Mucosa of descending colon (tissue), 3 donors: ENCODE measurements around the gene LRRC49. TPM values are rescaled to one million over a fixed set of nuclear protein-coding genes. Genes with fewer than 3 reads are reported as not detected.
"Not testable (repeated sequence)": the region's sequence is repeated elsewhere in the genome, so short reads cannot be mapped to it uniquely, and the experiment has no call there.

Source experiments
- ATAC-seq: fragments of 200-7000 bp; cut with Tn5 transposase; one replicate; pipeline ENCODE4 v1.9.1; 2020; ENCODE audit warnings: mild to moderate bottlenecking, moderate library complexity
- DNase-seq, 3 donors: peaks; one replicate each; pipeline ENCODE4 v3.0.0-alpha.2; 2020
- H3K36me3 ChIP-seq: fragments of 200-600 bp; one replicate; pipeline ENCODE4 v1.8.0; 2021; ENCODE audit warnings: low read depth, mild to moderate bottlenecking
- H3K4me1 ChIP-seq: fragments of 200-600 bp; one replicate; pipeline ENCODE4 v1.8.0; 2021; ENCODE audit warnings: low read depth, mild to moderate bottlenecking
- H3K4me3 ChIP-seq: fragments of 200-600 bp; one replicate; pipeline ENCODE4 v1.8.0; 2021; ENCODE audit warnings: mild to moderate bottlenecking
- H3K9me3 ChIP-seq: fragments of 200-600 bp; one replicate; pipeline ENCODE4 v1.8.0; 2021; ENCODE audit warnings: mild to moderate bottlenecking
- intact Hi-C, 2 donors: fragments of 100-400 bp; cut with DNase I in 1 of 2; cut with micrococcal nuclease in 1 of 2; formaldehyde crosslinking; loops; one replicate each; pipeline versions ENCODE4 v1.11.0 to v1.11.1; 2022; cut with DNase I, micrococcal nuclease
- total RNA-seq, 3 donors: library from RNA; stranded (reverse); fragmentation: NEBNext Ultra II Directional in 2 of 3; extraction: Animal tissue kit (Norgen Biotek cat#: 25700) in 2 of 3; gene quantifications; one replicate each; pipeline versions ENCODE4 v1.2.1 to v1.2.4, GENCODE V29; 2021 to 2023
- TF ChIP-seq, protein P1 (sequence below): fragments of 200-600 bp; IDR thresholded peaks from one replicate; pipeline ENCODE4 v1.8.0; 2022; ENCODE audit warnings: antibody characterized with exemption, mild to moderate bottlenecking
- donor health status: DM: no; HTN: no; CAD: no; lungs with moderate emphysema.
- donor health status: DM: no; HTN: no; CAD: no.
- donor health status: DM: no; HTN: yes; CAD: no.

LRRC49 gene
- total RNA-seq, 3 donors from 2014 or later = 2.7 to 5.7 (median 4.7) TPM

DNA sequence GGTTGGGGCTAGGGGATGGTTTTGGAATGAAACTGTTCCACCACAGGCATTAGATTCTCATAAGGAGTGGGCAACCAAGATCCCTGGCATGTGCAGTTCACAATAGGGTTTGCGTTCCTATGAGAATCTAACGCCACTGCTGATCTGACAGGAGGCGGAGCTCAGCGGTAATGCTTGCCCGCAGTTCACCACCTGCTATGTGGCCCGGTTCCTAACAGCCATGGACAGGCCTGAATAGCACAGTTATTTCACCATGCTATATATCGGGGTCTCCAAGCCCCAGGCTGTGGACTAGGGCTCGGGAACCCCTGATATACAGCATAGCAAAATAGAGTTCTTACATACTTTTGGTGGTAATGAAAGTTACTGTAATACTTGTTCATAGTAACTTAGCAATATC, 122.7 kb downstream of the LRRC49 start:
- no peak for DNase-seq
- intact Hi-C loops = no loop called here
- Histone ChIP-seq H3K36me3 (no peaks in the 10 kb centered on the region), H3K9me3 (peaks cover 5% of the 10 kb centered on the region), H3K4me1 (no peaks in the 10 kb centered on the region), H3K4me3 (no peak overlapping the region)
- no peak for ATAC-seq
- TF ChIP-seq, protein P1, sequence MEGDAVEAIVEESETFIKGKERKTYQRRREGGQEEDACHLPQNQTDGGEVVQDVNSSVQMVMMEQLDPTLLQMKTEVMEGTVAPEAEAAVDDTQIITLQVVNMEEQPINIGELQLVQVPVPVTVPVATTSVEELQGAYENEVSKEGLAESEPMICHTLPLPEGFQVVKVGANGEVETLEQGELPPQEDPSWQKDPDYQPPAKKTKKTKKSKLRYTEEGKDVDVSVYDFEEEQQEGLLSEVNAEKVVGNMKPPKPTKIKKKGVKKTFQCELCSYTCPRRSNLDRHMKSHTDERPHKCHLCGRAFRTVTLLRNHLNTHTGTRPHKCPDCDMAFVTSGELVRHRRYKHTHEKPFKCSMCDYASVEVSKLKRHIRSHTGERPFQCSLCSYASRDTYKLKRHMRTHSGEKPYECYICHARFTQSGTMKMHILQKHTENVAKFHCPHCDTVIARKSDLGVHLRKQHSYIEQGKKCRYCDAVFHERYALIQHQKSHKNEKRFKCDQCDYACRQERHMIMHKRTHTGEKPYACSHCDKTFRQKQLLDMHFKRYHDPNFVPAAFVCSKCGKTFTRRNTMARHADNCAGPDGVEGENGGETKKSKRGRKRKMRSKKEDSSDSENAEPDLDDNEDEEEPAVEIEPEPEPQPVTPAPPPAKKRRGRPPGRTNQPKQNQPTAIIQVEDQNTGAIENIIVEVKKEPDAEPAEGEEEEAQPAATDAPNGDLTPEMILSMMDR = no peak

DNA sequence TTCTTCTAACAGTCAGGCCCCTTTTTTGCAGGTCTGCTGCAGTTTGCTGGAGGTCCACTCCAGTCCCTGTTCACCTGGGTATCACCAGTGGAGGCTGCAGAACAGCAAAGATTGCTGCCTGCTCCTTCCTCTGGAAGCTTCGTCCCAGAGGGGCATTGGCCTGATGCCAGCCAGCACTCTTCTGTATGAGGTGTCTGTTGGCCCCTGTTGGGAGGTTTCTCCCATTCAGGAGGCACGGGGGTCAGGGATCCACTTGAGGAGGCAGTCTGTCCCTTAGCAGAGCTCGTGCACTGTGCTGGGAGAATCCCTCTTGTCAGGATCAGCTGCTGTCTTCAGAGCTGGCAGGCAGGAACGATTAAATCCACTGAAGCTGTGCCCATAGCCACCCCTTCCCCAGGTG, 138.6 kb downstream of the LRRC49 start:
- H3K36me3 ChIP-seq, intact Hi-C loops, H3K4me1 ChIP-seq, H3K4me3 ChIP-seq, DNase-seq, ATAC-seq, H3K9me3 ChIP-seq: not testable (repeated sequence)

DNA sequence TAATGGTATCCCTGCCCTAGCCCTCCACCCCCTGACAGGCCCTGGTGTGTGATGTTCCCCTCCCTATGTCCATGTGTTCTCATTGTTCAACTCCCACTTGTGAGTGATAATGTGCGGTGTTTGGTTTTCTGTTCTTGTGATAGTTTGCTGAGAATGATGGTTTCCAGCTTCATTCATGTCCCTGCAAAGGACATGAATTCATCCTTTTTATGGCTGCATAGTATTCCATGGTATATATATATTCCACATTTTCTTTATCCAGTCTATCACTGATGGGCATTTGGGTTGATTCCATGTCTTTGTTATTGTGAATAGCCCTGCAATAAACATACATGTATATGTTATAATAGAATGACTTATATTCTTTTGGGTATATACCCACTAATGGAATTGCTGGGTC, 142.9 kb downstream of the LRRC49 start:
- H3K4me1 ChIP-seq, H3K9me3 ChIP-seq, DNase-seq, intact Hi-C loops, H3K4me3 ChIP-seq, ATAC-seq, H3K36me3 ChIP-seq: not testable (repeated sequence)

DNA sequence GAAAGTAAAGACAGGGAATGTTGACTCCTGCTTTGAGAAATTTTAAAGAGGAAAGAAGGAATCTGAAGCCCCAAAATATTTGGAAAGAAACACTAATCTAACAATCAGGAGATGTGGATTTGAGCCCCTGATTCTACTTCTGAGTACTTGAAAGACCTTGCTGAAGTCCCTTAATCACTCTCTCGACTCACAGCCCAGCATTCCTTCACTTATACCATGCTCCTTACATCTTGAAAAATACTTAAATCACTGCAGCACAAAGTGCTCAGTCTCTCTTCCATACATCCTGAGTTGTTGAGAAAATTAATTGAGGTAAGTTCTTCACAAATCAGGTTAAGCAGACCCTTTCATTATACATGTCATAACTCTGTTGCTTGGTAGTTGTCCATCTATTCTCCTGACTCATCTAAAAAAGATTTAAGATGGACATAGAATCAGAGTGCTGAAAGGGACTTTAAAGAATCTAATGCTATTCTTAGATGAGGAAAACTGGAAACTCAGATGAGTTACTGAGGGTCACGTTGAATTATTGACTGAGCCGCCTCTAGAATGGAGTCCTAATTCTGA, 149.8 kb downstream of the LRRC49 start:
- TF ChIP-seq, protein P1 = no peak
- Histone ChIP-seq H3K4me3 (no peak overlapping the region), H3K9me3 (no peaks in the 10 kb centered on the region), H3K4me1 (no peaks in the 10 kb centered on the region), H3K36me3 (no peaks in the 10 kb centered on the region)
- ATAC-seq = no peak
- intact Hi-C loops = no loop called here
- DNase-seq = no peak

DNA sequence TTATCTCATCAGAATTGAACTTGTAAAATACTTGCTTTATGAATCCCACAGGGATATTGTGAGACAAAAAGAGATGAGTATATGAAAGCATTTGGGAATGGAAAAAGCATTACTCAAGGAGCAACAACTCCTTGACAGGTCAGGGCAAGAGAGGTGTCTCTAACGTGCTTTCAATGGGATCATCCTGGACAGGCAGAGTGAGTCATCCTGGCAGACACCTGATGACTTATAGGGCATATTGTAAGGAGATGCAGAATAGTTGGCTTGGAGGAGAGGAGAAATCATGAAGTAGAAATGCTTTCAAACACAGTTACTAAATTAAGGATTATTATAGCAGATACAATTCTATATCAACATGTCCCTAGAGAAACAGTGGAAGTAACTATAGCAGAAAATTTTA, 150.7 kb downstream of the LRRC49 start:
- H3K36me3 ChIP-seq = no peaks in the 10 kb centered on the region
- TF ChIP-seq, protein P1 = no peak
- intact Hi-C loops = no loop called here
- no peaks in the 10 kb centered on the region for H3K4me1 ChIP-seq
- no peaks in the 10 kb centered on the region for H3K9me3 ChIP-seq
- DNase-seq (no peak), ATAC-seq (no peak)
- H3K4me3 ChIP-seq = no peak overlapping the region

DNA sequence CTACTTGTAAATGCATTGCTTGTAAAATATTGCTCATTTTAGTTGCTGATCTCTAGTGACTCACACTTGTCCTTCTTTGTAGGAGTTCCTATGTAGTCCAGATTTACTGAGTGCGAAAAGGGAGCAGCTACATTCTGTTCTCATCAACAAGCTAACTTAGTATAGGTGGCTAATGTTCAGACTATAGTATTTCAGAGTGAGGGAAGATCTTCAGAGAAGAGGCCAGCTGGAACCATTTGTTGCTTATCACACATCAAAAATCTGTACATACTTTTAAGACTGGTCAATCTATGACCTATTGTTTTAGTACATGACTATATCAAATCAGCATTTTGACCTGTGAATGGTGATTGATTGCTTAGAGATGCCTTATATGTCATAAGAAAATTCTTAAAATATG, 151.4 kb downstream of the LRRC49 start:
- TF ChIP-seq, protein P1 = no peak
- DNase-seq (no peak), ATAC-seq (no peak)
- no peaks in the 10 kb centered on the region for H3K9me3 ChIP-seq
- intact Hi-C loops = no loop called here
- H3K4me1 ChIP-seq = no peaks in the 10 kb centered on the region
- H3K36me3 ChIP-seq = no peaks in the 10 kb centered on the region
- no peak overlapping the region for H3K4me3 ChIP-seq

DNA sequence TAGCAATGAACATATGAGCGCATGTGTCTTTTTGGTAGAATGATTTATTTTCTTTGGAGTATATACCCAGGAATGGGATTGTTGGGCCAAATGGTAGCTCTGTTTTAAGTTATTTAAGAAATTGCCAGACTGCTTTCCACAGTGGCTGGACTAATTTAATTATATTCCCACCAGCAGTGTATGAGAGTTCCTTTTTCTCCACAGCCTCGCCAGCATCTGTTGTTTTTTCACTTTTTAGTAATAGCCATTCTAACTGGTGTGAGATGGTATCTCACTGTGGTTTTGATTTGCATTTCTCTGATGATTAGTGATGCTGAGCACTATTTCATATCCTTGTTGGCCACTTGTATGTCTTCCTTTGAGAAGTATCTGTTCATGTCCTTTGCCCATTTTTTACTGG, 153.5 kb downstream of the LRRC49 start:
- ATAC-seq, DNase-seq, H3K4me1 ChIP-seq, intact Hi-C loops, H3K4me3 ChIP-seq, H3K36me3 ChIP-seq, H3K9me3 ChIP-seq: not testable (repeated sequence)
